Activated CD4-positive, alpha-beta memory T cell treated with anti-CD3 and anti-CD28 coated beads, Interleukin-2, amount 10 ng/mL, durations not matched to agents 7 days and 5 days (primary cell): Measurements from ENCODE around the gene TRIM33. TPM values are rescaled to one million over a fixed set of nuclear protein-coding genes. Genes with fewer than 3 reads are reported as not detected.
"Not testable (repeated sequence)": the region's sequence is repeated elsewhere in the genome, so short reads cannot be mapped to it uniquely, and the experiment has no call there.

Experiments used
- CTCF ChIA-PET: fragments of 350-600 bp; sonication (Branson Sonifier 250); formaldehyde crosslinking; loops from one replicate; lab custom pipeline; 2021; ENCODE audit warnings: antibody characterized with exemption, inconsistent platforms; lab: Charles Lee
- POLR2A ChIA-PET: fragments of 350-600 bp; sonication (Branson Sonifier 250); formaldehyde crosslinking; loops from one replicate; lab custom pipeline; 2021; ENCODE audit warnings: antibody characterized with exemption; lab: Charles Lee
- DNase-seq: peaks from one replicate; pipeline ENCODE4 v3.0.0-alpha.2; 2020
- H3K27ac Mint-ChIP-seq: one replicate; pipeline ENCODE4 v1.8.0; 2021; ENCODE audit warnings: mild to moderate bottlenecking, mixed read lengths
- H3K27me3 Mint-ChIP-seq: one replicate; pipeline ENCODE4 v1.8.0; 2021; ENCODE audit warnings: mixed read lengths
- H3K36me3 Mint-ChIP-seq: one replicate; pipeline ENCODE4 v1.8.0; 2021; ENCODE audit warnings: low read depth, mixed read lengths
- H3K4me1 Mint-ChIP-seq: one replicate; pipeline ENCODE4 v1.8.0; 2021; ENCODE audit warnings: mixed read lengths
- H3K4me3 Mint-ChIP-seq: one replicate; pipeline ENCODE4 v1.8.0; 2021; ENCODE audit warnings: mild to moderate bottlenecking, mixed read lengths
- H3K9me3 Mint-ChIP-seq: one replicate; pipeline ENCODE4 v1.8.0; 2021; ENCODE audit warnings: mixed read lengths
- total RNA-seq, 2 experiments: library from RNA; stranded (reverse); gene quantifications; one replicate each; pipeline ENCODE4 v1.2.3, GENCODE V29; 2021

TRIM33 gene
- total RNA-seq, 2 experiments from 2014 or later: 36.0 to 36.5 TPM

DNA sequence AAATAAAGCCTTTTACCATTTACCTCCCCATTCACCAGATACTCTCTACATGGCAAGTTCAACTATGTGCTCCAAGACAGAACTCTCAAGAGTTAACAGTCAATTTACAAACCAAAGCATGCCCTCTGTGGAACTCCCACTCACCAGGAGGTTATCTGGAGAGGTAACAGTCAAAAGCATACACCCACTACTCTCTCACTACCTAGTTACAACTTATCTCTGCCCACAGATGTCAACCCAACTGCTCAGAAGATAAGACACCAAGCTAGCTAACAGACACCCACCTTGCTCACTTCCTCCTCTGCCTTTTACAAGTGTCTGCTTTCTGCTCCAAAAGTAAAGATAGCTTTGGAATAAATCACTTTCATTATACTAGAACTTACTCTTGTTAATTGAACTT lies 131.0 kb downstream of the TRIM33 start:
- no peaks in the 10 kb centered on the region for H3K36me3 Mint-ChIP-seq
- CTCF ChIA-PET: interaction anchor here (0.7 to 1.2 kb wide), 2 partner anchors 97 to 1247 kb away, joined by 3 to 4 read pairs; no protein-coding TSS in a partner anchor

DNA sequence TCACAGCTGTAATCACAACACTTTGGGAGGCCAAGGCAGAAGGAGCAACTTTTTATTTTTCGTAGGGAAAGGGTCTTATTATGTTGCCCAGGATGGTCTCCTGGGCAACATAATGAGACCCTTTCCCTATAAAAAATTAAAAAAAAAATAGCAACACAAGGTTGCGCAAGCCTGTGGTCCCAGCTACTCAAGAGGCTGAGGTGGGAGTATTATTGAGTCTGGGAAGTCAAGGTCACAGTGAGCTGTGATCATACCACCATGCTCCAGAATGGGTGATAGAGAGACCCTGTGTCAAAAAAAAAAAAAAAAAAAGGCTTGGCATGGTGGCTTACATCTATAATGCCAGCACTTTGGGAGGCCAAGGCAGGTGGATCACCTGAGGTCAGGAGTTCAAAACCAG lies 131.6 kb downstream of the TRIM33 start:
- Mint-ChIP-seq H3K27ac (no peak overlapping the region), H3K27me3 (peaks cover 2% of the 10 kb centered on the region)

More for the DNA sequence above, 131.0 kb downstream of the TRIM33 start:
- POLR2A ChIA-PET: no interaction called here
- Mint-ChIP-seq H3K4me3 (no peak overlapping the region), H3K27ac (no peak overlapping the region), H3K27me3 (peaks cover 2% of the 10 kb centered on the region), H3K9me3 (peaks cover 28% of the 10 kb centered on the region), H3K4me1 (no peaks in the 10 kb centered on the region)
- DNase-seq: no peak

DNA sequence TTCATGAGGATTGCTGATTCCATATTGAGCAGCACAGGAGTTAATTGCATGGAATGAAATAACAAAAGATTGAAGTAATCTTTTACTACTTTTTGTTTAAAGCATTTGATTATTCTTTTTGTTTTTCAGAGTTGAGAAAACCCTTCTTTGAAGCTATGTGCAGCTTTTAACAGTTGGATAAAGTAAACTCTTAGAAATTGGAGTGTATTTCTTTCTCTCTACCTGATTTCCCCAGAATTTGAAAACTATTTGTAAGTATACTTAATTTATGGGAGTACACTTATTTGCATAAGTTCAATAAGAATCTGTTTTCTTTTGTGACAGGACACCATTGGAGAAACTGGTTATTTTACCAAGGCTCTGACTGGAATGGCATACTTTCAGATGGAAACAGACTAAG lies 133.6 kb downstream of the TRIM33 start:
- H3K36me3 Mint-ChIP-seq: no peaks in the 10 kb centered on the region
- ChIA-PET CTCF (no interaction called here), POLR2A (no interaction called here)
- H3K27ac Mint-ChIP-seq: no peak overlapping the region
- peaks cover 31% of the 10 kb centered on the region for H3K9me3 Mint-ChIP-seq
- DNase-seq: no peak
- H3K4me3 Mint-ChIP-seq: no peak overlapping the region
- H3K27me3 Mint-ChIP-seq: peaks cover 2% of the 10 kb centered on the region
- no peaks in the 10 kb centered on the region for H3K4me1 Mint-ChIP-seq

More for the DNA sequence above, 131.6 kb downstream of the TRIM33 start:
- POLR2A ChIA-PET: no interaction called here
- DNase-seq: no peak
- CTCF ChIA-PET: interaction anchor here (0.7 kb wide), 1 partner anchor 1246 kb away, joined by 3 read pairs; no protein-coding TSS in a partner anchor
- H3K36me3 Mint-ChIP-seq: no peaks in the 10 kb centered on the region
- H3K4me1 Mint-ChIP-seq: no peaks in the 10 kb centered on the region
- H3K4me3 Mint-ChIP-seq: no peak overlapping the region
- H3K9me3 Mint-ChIP-seq: peaks cover 25% of the 10 kb centered on the region

DNA sequence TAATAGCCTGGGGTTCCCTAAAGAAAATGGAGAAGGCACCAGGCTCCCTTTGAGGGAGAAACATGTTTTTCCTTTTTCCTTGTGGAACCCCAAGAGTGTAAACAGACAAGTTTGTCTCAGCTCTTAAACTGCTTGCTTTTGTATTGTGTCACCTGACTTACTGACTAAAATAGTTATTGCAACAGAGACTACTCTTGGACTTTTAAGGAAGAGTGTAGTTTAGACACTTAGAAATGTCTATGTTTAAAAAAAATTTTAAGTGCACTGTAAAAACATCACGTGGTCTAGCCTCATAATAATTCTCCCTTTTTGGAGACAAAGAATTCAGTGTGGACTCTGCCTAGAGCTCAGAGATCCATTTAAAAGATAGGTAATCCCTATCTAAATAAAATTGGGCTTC lies 141.1 kb downstream of the TRIM33 start:
- no peak for DNase-seq
- CTCF ChIA-PET: interaction anchor here (0.6 to 1.2 kb wide), 2 partner anchors 15 to 87 kb away, joined by 3 to 4 read pairs; no protein-coding TSS in a partner anchor
- Mint-ChIP-seq H3K27me3 (peaks cover 3% of the 10 kb centered on the region), H3K4me1 (no peaks in the 10 kb centered on the region), H3K36me3 (no peaks in the 10 kb centered on the region), H3K9me3 (peaks cover 8% of the 10 kb centered on the region), H3K4me3 (no peak overlapping the region), H3K27ac (no peak overlapping the region)
- POLR2A ChIA-PET: no interaction called here

DNA sequence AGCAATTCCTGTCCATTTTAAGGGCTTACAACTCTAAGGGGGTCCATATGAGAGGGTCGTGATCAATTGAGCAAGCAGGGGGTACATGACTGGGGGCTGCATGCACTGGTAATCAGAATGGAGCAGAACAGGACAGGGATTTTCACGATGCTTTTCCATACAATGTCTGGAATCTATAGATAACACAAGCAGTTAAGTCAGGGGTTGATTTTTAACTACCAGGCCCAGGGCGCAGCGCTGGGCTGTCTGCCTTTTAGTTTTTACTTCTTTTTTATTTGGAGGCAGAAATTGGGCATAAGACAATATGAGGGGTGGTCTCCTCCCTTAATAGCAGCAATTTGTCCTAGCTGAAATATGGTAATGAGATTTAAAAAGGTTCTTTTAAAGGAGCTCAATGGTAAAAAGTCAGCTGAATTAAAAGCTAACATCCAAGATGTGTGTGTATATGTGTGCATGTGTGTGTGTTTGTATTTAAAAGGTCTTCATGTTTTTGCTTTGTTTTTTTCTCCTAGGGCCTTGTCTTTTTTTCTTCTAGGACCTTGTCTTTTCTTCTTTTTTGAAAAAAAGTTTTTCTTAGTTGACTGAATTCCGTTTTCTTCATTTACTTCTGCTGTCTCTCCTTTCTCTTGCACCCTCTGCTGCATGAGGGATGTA lies 141.6 kb downstream of the TRIM33 start:
- CTCF ChIA-PET, H3K27me3 Mint-ChIP-seq, H3K36me3 Mint-ChIP-seq, H3K27ac Mint-ChIP-seq, H3K9me3 Mint-ChIP-seq, POLR2A ChIA-PET, H3K4me3 Mint-ChIP-seq, DNase-seq, H3K4me1 Mint-ChIP-seq: not testable (repeated sequence)

DNA sequence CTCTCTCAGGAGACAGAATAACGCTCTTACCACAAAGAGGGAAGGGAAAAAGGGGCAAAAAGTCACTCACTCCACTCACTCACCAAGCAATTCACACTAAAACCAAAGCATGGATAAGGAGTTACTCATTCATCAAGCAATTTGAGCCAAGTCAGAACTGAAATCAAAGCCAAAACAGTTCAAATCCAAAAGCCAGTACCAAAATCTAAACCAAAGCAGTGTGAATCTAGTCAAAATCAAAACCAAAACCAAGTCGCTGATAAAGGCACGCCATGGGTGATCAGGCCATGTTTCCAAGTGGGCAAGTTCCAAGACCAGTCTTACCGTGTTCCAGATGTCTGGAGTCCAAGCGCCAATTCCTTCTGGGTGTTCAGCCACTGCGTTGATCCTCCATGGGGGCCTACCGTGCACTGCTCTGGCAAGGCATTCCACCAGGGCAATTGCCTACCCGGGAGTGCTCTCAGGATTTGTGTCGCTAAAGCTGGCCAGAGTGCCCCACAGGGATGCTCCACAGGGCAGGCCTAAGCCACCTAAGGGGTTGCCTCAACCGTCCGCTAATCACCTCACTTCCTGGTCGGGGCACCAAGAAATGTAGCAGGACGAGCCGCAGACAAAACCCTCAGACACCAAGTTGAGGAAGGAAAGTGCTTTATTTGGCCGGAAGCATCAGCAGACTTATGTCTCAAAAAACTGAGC lies 142.3 kb downstream of the TRIM33 start:
- peaks cover 3% of the 10 kb centered on the region for H3K27me3 Mint-ChIP-seq
- H3K4me1 Mint-ChIP-seq: no peaks in the 10 kb centered on the region
- peaks cover 5% of the 10 kb centered on the region for H3K9me3 Mint-ChIP-seq
- H3K4me3 Mint-ChIP-seq: peak overlapping the region; percentile 6
- CTCF ChIA-PET: no interaction called here
- POLR2A ChIA-PET: no interaction called here
- no peak for DNase-seq
- H3K36me3 Mint-ChIP-seq: no peaks in the 10 kb centered on the region
- H3K27ac Mint-ChIP-seq: no peak overlapping the region

DNA sequence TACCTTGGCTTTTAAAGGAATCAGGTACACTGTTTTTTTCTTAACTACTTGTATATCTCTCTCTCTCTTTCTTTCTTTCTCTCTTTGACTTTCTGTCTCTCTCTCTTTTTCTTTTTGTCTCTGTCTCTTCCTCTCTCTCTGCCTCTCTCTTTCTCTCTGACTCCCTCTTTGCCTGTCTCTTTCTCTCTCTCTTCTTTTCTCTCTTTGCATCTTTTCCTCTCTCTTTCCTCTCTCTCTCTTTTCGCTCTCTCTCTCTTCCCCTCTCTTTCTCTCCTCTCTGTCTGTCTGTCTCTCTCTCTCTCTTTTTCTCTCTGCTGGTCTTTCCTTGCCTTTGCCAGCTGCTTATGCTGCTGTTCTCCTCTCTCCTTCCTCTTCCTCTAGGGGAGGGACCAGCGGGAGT lies 143.2 kb downstream of the TRIM33 start:
- CTCF ChIA-PET: no interaction called here

DNA sequence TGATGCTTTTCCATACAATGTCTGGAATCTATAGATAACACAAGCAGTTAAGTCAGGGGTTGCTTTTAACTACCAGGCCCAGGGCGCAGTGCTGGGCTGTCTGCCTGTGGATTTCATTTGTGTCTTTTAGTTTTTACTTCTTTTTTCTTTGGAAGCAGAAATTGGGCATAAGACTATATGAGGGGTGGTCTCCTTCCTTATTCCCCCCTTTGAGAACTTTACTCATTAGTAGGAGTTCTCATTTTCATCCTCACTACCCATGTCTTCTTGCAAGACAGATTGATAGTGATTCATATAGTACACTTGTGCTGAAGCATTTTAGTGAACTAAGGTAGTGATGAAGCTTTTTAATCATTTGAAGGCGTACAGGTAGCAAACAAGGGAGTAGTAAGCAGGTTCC lies 147.8 kb downstream of the TRIM33 start:
- H3K27me3 Mint-ChIP-seq, H3K36me3 Mint-ChIP-seq, POLR2A ChIA-PET, DNase-seq, H3K4me3 Mint-ChIP-seq, H3K4me1 Mint-ChIP-seq, H3K27ac Mint-ChIP-seq: not testable (repeated sequence)
- CTCF ChIA-PET: interaction anchor here (1.9 kb wide), 1 partner anchor 16 kb away, joined by 6 read pairs; no protein-coding TSS in a partner anchor
- peaks cover 13% of the 10 kb centered on the region for H3K9me3 Mint-ChIP-seq

More for the DNA sequence above, 143.2 kb downstream of the TRIM33 start:
- H3K4me1 Mint-ChIP-seq: no peaks in the 10 kb centered on the region
- POLR2A ChIA-PET: no interaction called here
- H3K9me3 Mint-ChIP-seq: peaks cover 11% of the 10 kb centered on the region
- DNase-seq: no peak
- H3K27ac Mint-ChIP-seq: no peak overlapping the region
- peaks cover 3% of the 10 kb centered on the region for H3K27me3 Mint-ChIP-seq
- H3K4me3 Mint-ChIP-seq: peak overlapping the region; percentile 6
- H3K36me3 Mint-ChIP-seq: peaks cover 2% of the 10 kb centered on the region

DNA sequence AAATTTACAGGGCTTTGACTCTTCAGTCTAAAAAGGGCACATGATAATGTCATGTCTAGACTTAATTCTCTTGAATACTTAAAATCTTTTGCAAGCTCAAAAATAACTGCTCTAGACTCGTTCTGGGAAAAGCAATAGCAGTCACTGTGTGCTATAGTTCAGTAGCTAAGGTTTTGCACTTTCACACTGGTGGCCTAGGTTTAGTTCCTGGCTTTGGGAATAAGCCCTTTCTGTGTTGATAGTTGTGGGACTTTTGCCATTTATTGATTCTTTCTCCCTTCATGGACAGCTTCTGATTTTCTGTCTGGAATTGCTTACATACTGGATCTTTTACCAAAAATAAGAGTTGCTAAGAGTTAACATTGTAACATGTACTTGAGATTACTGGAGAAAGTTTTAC lies 151.2 kb downstream of the TRIM33 start:
- Mint-ChIP-seq H3K27me3 (no peaks in the 10 kb centered on the region), H3K27ac (no peak overlapping the region), H3K4me3 (no peak overlapping the region), H3K36me3 (peaks cover 2% of the 10 kb centered on the region), H3K4me1 (no peaks in the 10 kb centered on the region), H3K9me3 (peaks cover 13% of the 10 kb centered on the region)
- POLR2A ChIA-PET: no interaction called here
- DNase-seq: no peak
- CTCF ChIA-PET: no interaction called here

DNA sequence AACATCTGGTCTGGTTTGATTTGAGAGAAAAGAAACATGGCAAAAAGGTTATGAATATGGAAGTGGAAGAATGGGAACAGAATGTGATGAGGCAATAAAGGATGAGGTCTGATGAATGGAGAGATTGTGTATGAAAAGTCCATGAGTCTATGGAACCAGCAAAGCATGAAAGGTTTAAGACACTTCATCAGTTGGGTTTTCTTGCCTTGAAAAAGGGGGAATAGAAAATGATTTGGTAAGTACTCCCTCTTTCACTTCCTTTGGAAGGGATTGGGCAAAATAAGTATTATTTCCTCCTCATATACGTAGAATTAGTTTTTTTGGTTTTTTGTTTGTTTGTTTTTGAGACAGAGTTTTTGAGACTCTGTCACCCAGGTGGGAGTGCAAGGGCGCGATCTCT lies 155.8 kb downstream of the TRIM33 start:
- Mint-ChIP-seq H3K4me3 (no peak overlapping the region), H3K27me3 (no peaks in the 10 kb centered on the region), H3K27ac (no peak overlapping the region), H3K4me1 (peaks cover 2% of the 10 kb centered on the region), H3K9me3 (no peaks in the 10 kb centered on the region), H3K36me3 (no peaks in the 10 kb centered on the region)
- POLR2A ChIA-PET: no interaction called here
- CTCF ChIA-PET: interaction anchor here (1.0 kb wide), 1 partner anchor 8 kb away, joined by 3 read pairs; no protein-coding TSS in a partner anchor
- no peak for DNase-seq

DNA sequence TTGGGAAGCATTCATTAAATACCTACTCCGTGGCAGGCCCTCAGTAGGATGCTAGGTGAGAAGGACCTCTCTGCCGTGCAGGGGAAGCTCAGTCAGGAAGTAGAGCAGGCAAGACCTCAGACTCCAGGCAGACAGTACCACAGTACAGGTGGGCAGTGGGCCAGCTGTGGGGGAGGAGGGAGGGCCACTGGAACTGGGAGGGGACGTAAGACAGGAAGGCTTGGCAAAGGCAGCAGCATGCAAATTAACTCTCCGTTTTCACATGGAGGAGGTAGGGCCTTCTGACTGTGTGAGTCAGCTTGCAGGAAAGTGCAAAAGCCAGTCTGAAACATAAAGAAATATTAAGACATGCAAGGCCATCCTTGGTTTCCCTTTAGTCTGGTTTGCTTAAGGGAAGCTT lies 157.7 kb downstream of the TRIM33 start:
- Mint-ChIP-seq H3K27ac (no peak overlapping the region), H3K27me3 (no peaks in the 10 kb centered on the region), H3K9me3 (no peaks in the 10 kb centered on the region), H3K4me3 (no peak overlapping the region), H3K36me3 (no peaks in the 10 kb centered on the region), H3K4me1 (peaks cover 2% of the 10 kb centered on the region)
- DNase-seq: no peak
- ChIA-PET POLR2A (interaction anchor here (1.1 kb wide), 1 partner anchor 20 kb away, joined by 3 read pairs; no protein-coding TSS in a partner anchor), CTCF (interaction anchor here (0.6 kb wide), 1 partner anchor 70 kb away, joined by 3 read pairs; no protein-coding TSS in a partner anchor)

DNA sequence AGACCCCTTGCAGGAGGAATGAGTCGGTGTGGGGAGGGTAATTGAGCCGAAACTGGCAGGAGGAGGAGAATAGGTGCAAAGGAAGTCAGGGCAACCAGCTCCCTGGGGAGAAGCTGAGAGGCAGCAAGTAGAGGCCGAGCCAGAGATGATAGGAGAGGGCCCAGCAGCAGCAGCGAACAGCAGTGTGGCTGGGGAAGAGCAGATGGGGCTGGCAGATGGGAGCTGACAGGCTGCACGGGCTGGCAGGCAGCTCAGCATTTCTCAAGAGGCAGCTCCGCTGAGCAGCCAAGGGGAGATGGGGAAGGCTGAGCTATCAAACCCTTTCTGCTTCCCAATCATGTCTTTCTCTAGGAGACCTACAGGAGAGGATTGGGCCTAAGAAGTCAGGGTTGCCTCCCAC lies 158.2 kb downstream of the TRIM33 start:
- Mint-ChIP-seq H3K27ac (no peak overlapping the region), H3K4me1 (peaks cover 2% of the 10 kb centered on the region), H3K4me3 (no peak overlapping the region), H3K9me3 (no peaks in the 10 kb centered on the region), H3K36me3 (no peaks in the 10 kb centered on the region), H3K27me3 (no peaks in the 10 kb centered on the region)
- DNase-seq: no peak
- POLR2A ChIA-PET: interaction anchor here (1.1 kb wide), 1 partner anchor 20 kb away, joined by 3 read pairs; no protein-coding TSS in a partner anchor
- CTCF ChIA-PET: interaction anchor here (0.6 kb wide), 1 partner anchor 69 kb away, joined by 3 read pairs; no protein-coding TSS in a partner anchor

DNA sequence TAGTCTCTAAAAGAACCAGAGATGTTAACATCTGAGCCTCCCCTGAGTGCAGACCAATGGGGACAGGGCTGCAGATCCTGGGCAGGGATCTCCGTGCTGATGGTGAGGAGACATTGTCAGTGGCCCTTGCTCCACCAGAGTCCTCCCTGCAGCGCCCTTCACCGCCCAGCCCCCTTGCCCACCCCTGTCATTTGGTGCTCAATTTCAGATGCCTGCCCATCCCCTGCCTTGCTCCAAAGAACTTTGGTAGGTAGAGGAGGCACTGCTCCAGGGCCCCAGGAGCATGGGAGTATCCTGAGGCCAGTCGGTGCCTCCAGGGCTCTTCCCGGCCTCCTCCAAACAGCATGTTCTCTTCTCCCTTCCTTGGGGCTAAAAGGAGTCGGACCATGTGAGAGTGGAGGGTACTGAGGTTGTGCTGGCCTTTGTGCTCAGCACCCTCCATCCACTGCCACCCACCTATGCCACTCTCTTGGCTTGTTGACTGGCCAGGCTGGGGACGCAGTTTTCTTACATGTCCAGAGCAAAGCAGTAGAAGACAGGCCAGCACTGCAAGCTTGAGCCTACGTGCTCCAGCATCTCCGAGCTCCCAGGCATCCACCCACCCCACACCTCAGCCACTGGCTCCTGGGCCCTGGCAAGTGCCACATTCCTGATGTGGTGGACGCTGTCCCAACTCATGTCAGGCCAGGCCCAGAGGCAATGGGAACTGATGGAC lies 160.1 kb downstream of the TRIM33 start:
- Mint-ChIP-seq H3K4me1 (peaks cover 17% of the 10 kb centered on the region), H3K4me3 (no peak overlapping the region), H3K27ac (no peak overlapping the region), H3K27me3 (no peaks in the 10 kb centered on the region), H3K9me3 (no peaks in the 10 kb centered on the region), H3K36me3 (no peaks in the 10 kb centered on the region)
- POLR2A ChIA-PET: no interaction called here
- CTCF ChIA-PET: no interaction called here
- DNase-seq: no peak
